GM04503 (cell line): ENCODE results near the gene VEGFC.

Source experiments
- DNase-seq: peaks from one replicate; pipeline ENCODE4 v3.0.0-alpha.2; 2012; ENCODE audit warnings: low read depth

VEGFC gene

GRCh38 chr4:176676901-176677300 is 115.8 kb downstream of the VEGFC start:
- DNase-seq: no peak

GRCh38 chr4:176675810-176676209 is 116.9 kb downstream of the VEGFC start:
- no peak for DNase-seq

- no peak for DNase-seq
These were observed 121.2 kb downstream of the VEGFC start for GRCh38 chr4:176671532-176671931.

GRCh38 chr4:176668324-176668723 is 124.4 kb downstream of the VEGFC start:
- no peak for DNase-seq

DNA sequence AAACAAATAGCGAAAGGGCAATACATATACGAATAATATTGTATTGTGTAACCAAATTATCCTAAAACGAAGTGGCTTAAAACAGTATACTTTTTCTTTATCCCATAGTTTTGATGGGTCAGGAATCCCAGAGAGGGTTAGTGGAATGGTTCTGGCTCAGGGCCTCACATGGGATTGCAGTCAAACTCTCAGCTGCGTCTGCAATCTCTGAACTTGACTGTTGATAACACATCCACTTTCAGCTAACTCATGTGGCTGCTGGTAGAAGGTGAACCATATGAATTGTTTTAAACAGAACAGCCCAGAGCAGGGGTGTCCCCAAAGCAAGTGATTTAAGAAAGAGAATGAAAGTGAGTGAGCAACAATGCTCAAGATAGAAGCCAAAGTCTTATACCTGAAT is 127.8 kb downstream of the VEGFC start:
- no peak for DNase-seq

DNA sequence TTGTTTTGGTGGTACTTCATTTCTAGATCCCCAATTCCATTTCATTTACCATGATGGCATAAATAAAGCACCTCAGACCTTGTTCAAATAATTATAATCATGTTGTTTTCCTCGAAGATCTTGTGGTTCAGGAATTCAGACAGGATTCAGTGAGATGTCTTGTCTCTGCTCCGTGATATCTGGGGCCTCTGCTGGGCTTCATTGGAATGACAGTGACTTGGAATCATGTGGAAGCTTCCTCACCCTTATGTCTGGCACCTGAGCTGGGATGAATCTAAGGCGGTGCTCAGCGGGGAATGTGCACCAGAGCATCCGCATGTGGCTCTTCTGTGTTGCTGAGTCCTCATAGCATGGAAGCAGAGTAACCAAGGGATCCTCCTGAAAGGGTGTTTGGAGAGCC is 132.2 kb downstream of the VEGFC start:
- no peak for DNase-seq

DNA sequence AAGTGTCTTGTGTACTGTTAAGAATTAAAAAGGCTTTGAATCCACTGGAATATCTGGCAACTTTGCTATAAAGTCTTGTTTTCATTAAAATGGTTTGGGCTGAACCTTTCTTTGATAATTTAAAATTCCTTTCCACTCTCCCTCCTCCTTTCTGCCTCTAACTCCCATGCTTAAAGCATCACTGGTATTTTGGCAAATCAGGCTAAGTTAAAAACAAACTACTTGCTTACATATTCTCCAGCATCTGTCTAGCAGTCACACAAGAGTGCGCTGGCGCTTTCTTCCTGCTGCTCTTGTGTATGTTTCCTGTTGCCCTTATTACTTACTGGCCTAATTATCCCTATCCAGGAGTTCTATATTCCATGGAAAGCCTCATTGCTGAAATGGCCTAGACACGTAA is 136.6 kb downstream of the VEGFC start:
- DNase-seq: peak; percentile 29

- DNase-seq: no peak
These were observed 138.0 kb downstream of the VEGFC start for GRCh38 chr4:176654565-176655216.

GRCh38 chr4:176653401-176654220 is 139.1 kb downstream of the VEGFC start:
- DNase-seq: no peak

GRCh38 chr4:176646311-176646710 is 146.4 kb downstream of the VEGFC start:
- no peak for DNase-seq

DNA sequence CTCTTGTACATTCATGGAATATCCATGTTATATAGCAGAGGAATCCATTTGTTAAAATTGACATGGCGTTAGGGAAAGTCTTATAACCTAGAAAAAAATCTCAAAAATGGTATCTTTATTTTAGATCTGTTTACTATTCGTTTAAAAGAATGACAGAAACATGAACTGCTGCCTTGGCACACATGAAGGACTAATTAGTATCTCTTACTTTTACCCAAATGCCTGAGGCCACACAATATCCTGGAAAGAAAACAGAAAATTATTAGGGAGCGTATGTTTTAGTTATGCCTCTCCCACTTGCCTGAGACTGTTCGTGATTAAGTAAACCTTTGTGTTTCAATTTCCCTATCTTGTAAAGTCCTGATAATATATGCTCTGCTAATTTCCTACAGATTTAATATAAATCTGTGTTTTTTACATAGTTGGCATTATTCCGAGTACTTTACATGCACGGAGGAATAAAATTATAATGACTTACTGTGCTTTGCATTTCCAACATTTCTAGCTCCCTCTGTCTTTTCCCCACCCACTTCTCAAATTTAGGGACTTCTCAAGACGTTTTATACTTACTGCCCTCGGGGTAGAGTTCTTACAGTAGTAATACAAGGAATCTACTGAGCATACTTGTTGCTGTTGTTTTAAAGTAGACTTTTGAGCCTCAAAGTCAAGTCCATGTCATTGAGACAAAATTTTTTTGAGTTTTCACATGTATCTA is 147.3 kb downstream of the VEGFC start:
- no peak for DNase-seq

DNA sequence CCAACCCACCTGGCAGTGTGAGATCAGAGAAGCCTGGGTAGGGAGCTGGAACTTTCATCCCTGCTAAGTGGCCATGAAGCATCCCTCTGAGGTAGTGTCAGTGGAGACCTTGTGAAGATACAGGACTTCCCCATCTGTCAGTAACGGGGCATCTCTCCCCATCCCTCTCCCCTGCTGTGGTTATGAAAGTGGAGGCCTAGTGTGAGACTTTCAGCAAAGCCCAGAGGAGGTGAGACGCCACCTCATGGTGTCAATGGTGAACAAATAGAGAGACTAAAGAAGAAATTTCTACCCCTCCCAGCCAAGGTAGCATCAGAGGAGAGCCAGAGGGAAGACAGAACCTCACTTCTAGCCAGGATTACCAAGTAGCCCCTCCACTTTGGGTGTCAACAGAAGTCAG is 150.2 kb downstream of the VEGFC start:
- DNase-seq: no peak

DNA sequence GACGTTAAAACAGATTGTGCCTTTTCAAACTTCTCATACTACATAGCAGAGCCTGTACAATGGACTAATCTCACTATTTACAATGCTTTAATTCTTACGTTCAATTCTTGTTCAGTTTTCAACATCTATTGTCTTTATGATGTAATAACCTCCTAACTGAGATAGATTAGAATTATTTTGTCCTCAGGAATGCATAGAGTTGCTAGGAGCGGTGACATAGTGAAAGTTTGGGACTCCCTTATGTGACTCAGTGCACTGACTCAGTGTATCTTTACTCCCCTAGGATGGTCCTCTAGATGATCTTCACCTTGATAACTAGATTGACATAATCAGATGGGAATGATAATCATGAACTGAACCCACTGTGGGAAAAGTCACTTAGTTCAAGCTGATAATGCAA is 151.5 kb downstream of the VEGFC start:
- DNase-seq: no peak

DNA sequence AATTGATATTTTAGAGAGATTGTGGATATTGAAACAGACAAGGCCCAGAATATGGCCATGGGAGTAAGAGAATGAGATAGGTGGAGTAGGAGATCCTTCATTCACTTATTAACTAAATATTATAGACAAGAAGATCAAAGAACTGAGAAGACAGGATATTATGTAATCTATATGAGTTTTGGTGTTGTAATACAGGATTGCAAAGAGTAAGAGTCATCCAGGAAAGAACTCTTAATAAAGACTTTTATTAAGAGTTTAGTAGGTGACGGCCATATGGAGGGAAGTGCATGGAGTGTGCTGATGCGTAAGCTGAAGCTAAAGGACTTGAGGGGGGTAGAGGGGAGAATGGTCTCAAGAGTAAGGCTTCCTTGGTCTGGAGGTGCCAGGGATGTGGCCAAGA is 153.7 kb downstream of the VEGFC start:
- DNase-seq: no peak

DNA sequence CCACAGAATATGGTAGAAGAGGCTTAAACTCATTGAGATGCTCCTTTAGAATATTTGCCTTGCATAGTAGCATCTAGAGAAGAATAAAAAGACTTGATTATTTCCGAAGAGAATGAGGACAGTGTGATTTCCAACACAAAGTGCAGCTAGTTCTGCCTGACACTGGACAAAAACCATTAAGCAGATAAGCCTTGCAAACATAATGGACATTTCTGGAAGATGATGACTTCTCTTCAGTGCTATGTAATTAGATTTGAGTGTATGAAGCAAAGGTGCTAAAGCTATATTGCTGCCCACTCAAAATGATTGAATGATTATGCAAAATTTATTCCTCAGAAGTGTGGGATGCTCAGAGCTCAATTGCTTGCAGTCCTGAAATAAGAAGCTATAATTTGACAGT is 156.4 kb downstream of the VEGFC start:
- no peak for DNase-seq

GRCh38 chr4:176635372-176636261 is 157.1 kb downstream of the VEGFC start:
- DNase-seq: peak; percentile 62
